Subcutaneous abdominal adipose tissue (tissue), 5 donors: ENCODE measurements around the gene ARHGEF6.

ENCODE experiments used
- H3K27ac ChIP-seq: one replicate; pipeline ENCODE4 v1.7.0; 2013; ENCODE audit warnings: low read depth, mild to moderate bottlenecking, inconsistent platforms, low read length, moderate library complexity
- H3K27me3 ChIP-seq, 5 donors: one replicate each; pipeline ENCODE4 v1.7.0; 2013; ENCODE audit warnings: low read length in 5 of 5, inconsistent platforms in 1 of 5; ENCODE audit not compliant: control insufficient read depth in 5 of 5, insufficient read depth in 4 of 5
- H3K36me3 ChIP-seq, 5 donors: one replicate each; pipeline ENCODE4 v1.7.0; 2013; ENCODE audit warnings: low read length in 5 of 5; ENCODE audit not compliant: control insufficient read depth in 5 of 5, insufficient read depth in 5 of 5
- H3K4me1 ChIP-seq, 5 donors: one replicate each; pipeline ENCODE4 v1.7.0; 2013; ENCODE audit warnings: low read length in 5 of 5, mild to moderate bottlenecking in 3 of 5, moderate library complexity in 1 of 5; ENCODE audit not compliant: control insufficient read depth in 5 of 5, insufficient read depth in 5 of 5
- H3K4me3 ChIP-seq, 5 donors: one replicate each; pipeline ENCODE4 v1.7.0; 2013; ENCODE audit warnings: low read length in 5 of 5, low read depth in 1 of 5
- H3K9ac ChIP-seq, 5 donors: one replicate each; pipeline ENCODE4 v1.7.0; 2013; ENCODE audit warnings: low read length in 5 of 5, mild to moderate bottlenecking in 4 of 5, moderate library complexity in 3 of 5
- H3K9me3 ChIP-seq, 5 donors: one replicate each; pipeline ENCODE4 v1.7.0; 2013; ENCODE audit warnings: low read length in 5 of 5; ENCODE audit not compliant: control insufficient read depth in 5 of 5
- donor health status: healthy.
- donor health status: healthy.
- donor health status: healthy.
- donor health status: healthy.
- donor health status: healthy.

The ARHGEF6 gene

DNA sequence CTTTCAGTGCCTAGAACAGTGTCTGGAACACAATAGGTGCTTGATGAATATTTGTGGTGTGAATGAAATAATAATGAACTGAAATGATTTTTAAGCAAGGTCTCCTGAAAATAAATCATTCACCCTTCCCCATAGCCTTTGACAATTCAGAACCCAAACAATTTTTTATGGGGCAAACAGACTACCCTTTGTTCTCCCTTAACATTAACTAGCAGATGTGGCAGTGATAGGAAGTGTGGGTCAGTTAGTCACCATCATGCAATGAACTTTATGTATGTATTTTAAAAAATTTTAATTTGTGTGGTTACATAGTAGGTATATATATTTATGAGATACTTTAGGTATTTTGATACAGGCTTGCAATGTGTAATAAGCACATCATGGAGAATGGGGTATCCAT is 160.0 kb downstream of the ARHGEF6 start:
- no peak overlapping the region for H3K9ac ChIP-seq
- no peak overlapping the region for H3K4me3 ChIP-seq
- H3K27me3 ChIP-seq, result peaks cover 0 to 5% (median 0%) of the 10 kb centered on the region in 5 donors
- no peaks in the 10 kb centered on the region for H3K36me3 ChIP-seq
- peaks cover 0 to 5% (median 0%) of the 10 kb centered on the region in 5 donors for H3K9me3 ChIP-seq
- peaks cover 0 to 16% (median 4%) of the 10 kb centered on the region in 5 donors for H3K4me1 ChIP-seq
- H3K27ac ChIP-seq, result no peak overlapping the region

GRCh38 chrX:136619899-136620505 is 160.7 kb downstream of the ARHGEF6 start:
- peaks cover 0 to 5% (median 0%) of the 10 kb centered on the region in 5 donors for H3K9me3 ChIP-seq

GRCh38 chrX:136616987-136617685 is 163.6 kb downstream of the ARHGEF6 start:
- H3K9me3 ChIP-seq, result no peaks in the 10 kb centered on the region

More at GRCh38 chrX:136619899-136620505, 160.7 kb downstream of the ARHGEF6 start:
- Histone ChIP-seq H3K9ac (no peak overlapping the region), H3K4me1 (peaks cover 0 to 16% (median 4%) of the 10 kb centered on the region in 5 donors), H3K27me3 (peaks cover 0 to 5% (median 0%) of the 10 kb centered on the region in 5 donors), H3K36me3 (no peaks in the 10 kb centered on the region), H3K4me3 (no peak overlapping the region), H3K27ac (no peak overlapping the region)

More at GRCh38 chrX:136616987-136617685, 163.6 kb downstream of the ARHGEF6 start:
- H3K27ac ChIP-seq, result peak overlapping the region; percentile 38
- H3K27me3 ChIP-seq, result no peaks in the 10 kb centered on the region
- no peak overlapping the region for H3K9ac ChIP-seq
- no peak overlapping the region for H3K4me3 ChIP-seq
- no peaks in the 10 kb centered on the region for H3K36me3 ChIP-seq
- H3K4me1 ChIP-seq, result peaks cover 0 to 20% (median 4%) of the 10 kb centered on the region in 5 donors
